ENCODE data around the gene BEAN1.

Gene BEAN1

DNA sequence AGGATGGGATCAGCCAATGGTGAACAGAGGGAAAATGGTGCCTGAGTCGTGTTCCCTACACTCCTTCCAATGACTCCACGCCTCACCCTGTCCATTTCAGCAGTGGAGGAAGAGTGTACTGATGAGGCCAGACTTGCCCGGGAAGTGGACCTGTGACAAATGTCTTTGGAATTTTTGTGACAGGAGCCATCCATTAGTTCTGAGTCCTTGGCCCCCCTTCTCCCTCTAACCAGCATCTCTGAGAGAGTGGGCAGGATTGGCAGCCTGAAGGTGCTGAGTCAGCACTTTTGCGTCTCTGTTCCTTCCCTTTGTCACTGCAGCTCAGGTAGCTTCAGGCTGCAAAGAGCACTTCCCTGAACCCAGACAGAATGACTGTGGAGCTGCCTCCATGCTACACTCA, 30.8 kb downstream of the BEAN1 start:
- H3K4me3 ChIP-seq (replicated peaks; ENCODE audit: insufficient read depth, low read length): no peak overlapping the region
- no peak for DNase-seq (ENCODE audit: low read depth in 1 of 2, low spot score in 1 of 2)
- peaks cover under 1% of the 10 kb centered on the region for H3K27me3 ChIP-seq (ENCODE audit: insufficient read depth, poor library complexity, severe bottlenecking)
- H3K27ac ChIP-seq (replicated peaks): no peak overlapping the region
- TF ChIP-seq GABPA (IDR thresholded peaks at IDR 0.05; ENCODE audit: low read depth) (no peak), POLR2AphosphoS5 (IDR thresholded peaks at IDR 0.05; ENCODE audit: low read depth) (no peak), SPI1 (IDR thresholded peaks at IDR 0.05; ENCODE audit: borderline replicate concordance, low read depth) (no peak)
- TF ChIP-seq, protein P1, sequence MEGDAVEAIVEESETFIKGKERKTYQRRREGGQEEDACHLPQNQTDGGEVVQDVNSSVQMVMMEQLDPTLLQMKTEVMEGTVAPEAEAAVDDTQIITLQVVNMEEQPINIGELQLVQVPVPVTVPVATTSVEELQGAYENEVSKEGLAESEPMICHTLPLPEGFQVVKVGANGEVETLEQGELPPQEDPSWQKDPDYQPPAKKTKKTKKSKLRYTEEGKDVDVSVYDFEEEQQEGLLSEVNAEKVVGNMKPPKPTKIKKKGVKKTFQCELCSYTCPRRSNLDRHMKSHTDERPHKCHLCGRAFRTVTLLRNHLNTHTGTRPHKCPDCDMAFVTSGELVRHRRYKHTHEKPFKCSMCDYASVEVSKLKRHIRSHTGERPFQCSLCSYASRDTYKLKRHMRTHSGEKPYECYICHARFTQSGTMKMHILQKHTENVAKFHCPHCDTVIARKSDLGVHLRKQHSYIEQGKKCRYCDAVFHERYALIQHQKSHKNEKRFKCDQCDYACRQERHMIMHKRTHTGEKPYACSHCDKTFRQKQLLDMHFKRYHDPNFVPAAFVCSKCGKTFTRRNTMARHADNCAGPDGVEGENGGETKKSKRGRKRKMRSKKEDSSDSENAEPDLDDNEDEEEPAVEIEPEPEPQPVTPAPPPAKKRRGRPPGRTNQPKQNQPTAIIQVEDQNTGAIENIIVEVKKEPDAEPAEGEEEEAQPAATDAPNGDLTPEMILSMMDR (IDR thresholded peaks at IDR 0.05; ENCODE audit: insufficient read depth, low read length): no peak
- TF ChIP-seq, protein P2, sequence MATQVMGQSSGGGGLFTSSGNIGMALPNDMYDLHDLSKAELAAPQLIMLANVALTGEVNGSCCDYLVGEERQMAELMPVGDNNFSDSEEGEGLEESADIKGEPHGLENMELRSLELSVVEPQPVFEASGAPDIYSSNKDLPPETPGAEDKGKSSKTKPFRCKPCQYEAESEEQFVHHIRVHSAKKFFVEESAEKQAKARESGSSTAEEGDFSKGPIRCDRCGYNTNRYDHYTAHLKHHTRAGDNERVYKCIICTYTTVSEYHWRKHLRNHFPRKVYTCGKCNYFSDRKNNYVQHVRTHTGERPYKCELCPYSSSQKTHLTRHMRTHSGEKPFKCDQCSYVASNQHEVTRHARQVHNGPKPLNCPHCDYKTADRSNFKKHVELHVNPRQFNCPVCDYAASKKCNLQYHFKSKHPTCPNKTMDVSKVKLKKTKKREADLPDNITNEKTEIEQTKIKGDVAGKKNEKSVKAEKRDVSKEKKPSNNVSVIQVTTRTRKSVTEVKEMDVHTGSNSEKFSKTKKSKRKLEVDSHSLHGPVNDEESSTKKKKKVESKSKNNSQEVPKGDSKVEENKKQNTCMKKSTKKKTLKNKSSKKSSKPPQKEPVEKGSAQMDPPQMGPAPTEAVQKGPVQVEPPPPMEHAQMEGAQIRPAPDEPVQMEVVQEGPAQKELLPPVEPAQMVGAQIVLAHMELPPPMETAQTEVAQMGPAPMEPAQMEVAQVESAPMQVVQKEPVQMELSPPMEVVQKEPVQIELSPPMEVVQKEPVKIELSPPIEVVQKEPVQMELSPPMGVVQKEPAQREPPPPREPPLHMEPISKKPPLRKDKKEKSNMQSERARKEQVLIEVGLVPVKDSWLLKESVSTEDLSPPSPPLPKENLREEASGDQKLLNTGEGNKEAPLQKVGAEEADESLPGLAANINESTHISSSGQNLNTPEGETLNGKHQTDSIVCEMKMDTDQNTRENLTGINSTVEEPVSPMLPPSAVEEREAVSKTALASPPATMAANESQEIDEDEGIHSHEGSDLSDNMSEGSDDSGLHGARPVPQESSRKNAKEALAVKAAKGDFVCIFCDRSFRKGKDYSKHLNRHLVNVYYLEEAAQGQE (IDR thresholded peaks at IDR 0.05; ENCODE audit: insufficient replicate concordance, low read depth): no peak

DNA sequence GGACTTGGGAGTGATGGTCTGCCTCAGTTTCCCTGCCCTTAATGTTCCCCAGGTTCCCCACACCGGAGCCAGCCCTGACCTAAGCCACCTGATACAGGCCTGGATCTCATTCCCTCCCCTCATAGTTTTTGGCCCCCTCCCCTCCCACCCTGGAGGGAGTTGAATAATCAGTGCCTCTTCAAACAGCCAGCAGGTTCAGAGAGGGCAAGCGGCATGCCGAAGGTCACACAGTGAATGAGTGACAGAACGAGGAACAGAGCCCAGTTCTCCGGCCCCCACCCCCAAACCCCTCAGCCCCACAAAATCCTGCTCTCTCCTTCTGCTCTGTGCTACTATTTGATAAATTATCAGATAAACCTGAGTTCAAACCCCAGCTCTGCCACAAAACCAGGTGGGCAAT, 31.2 kb downstream of the BEAN1 start:
- H3K27me3 ChIP-seq (ENCODE audit: insufficient read depth, poor library complexity, severe bottlenecking): peaks cover 4% of the 10 kb centered on the region

DNA sequence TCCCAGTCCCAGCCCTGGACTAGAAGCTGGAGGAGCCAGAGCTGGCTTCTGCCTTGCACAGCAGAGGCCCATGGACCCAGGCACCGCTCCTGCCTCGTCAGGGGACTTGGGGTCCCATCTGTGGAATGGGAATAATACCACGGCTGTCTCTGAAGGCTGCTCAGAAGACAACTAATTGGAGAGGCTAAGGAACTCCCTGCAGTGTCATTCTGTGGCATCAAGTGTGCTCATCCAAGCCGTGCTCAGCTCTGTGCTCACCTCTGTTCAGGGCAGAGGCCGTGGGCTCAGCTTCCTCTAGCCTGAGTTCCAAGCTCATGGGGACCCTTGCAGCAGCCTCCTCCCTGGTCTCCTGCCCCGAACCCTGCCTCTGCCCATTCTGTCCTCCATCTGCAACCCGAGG, 31.8 kb downstream of the BEAN1 start:
- no peak overlapping the region for H3K27ac ChIP-seq (replicated peaks)
- H3K27me3 ChIP-seq (ENCODE audit: insufficient read depth, poor library complexity, severe bottlenecking): peaks cover 5% of the 10 kb centered on the region
- no peak for TF ChIP-seq POLR2AphosphoS5 (IDR thresholded peaks at IDR 0.05; ENCODE audit: low read depth)
- no peak overlapping the region for H3K4me3 ChIP-seq (replicated peaks; ENCODE audit: insufficient read depth, low read length)
- DNase-seq (ENCODE audit: low read depth in 1 of 2, low spot score in 1 of 2): no peak

More for the DNA sequence above, 31.2 kb downstream of the BEAN1 start:
- no peak overlapping the region for H3K27ac ChIP-seq (replicated peaks)
- TF ChIP-seq POLR2AphosphoS5 (IDR thresholded peaks at IDR 0.05; ENCODE audit: low read depth): no peak
- TF ChIP-seq SPI1 (IDR thresholded peaks at IDR 0.05; ENCODE audit: borderline replicate concordance, low read depth): no peak
- TF ChIP-seq, protein P2 (IDR thresholded peaks at IDR 0.05; ENCODE audit: insufficient replicate concordance, low read depth): no peak
- TF ChIP-seq, protein P1 (IDR thresholded peaks at IDR 0.05; ENCODE audit: insufficient read depth, low read length): no peak
- H3K4me3 ChIP-seq (replicated peaks; ENCODE audit: insufficient read depth, low read length): no peak overlapping the region
- DNase-seq (ENCODE audit: low read depth in 1 of 2, low spot score in 1 of 2): no peak

DNA sequence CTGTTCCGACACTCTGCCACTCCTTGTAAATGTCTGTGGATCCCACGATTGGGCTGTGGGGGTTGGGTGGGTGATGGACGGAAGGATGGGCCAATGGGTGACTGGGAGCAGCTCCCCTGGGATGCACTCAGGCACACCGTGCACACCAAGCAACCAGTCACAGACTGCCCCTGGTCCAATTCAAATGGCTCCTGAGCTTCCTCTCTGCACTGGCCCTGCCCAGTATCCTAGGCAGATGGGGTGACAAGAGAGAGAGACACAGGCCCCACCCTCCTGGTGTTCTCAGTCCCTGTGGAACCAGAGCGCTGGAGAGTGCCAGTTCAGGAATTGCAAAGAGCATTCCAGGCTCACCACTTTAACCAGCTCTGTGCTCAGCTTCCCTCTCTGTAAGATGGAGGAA, 32.8 kb downstream of the BEAN1 start:
- Histone ChIP-seq H3K27me3 (ENCODE audit: insufficient read depth, poor library complexity, severe bottlenecking) (peaks cover 5% of the 10 kb centered on the region), H3K27ac (replicated peaks) (no peak overlapping the region), H3K4me3 (replicated peaks; ENCODE audit: insufficient read depth, low read length) (no peak overlapping the region)
- DNase-seq (ENCODE audit: low read depth in 1 of 2, low spot score in 1 of 2): no peak
- TF ChIP-seq, protein P2 (IDR thresholded peaks at IDR 0.05; ENCODE audit: insufficient replicate concordance, low read depth): no peak
- TF ChIP-seq, protein P1 (IDR thresholded peaks at IDR 0.05; ENCODE audit: insufficient read depth, low read length): no peak
- TF ChIP-seq GABPA (IDR thresholded peaks at IDR 0.05; ENCODE audit: low read depth) (no peak), SPI1 (IDR thresholded peaks at IDR 0.05; ENCODE audit: borderline replicate concordance, low read depth) (no peak), POLR2AphosphoS5 (IDR thresholded peaks at IDR 0.05; ENCODE audit: low read depth) (no peak)

Data from HL-60 (cell line).